AG04449 (cell line): ENCODE results near the gene TEF.

ENCODE experiments used
- CTCF ChIA-PET: fragments of 350-600 bp; formaldehyde crosslinking; extraction: SDS; loops from one replicate; lab custom pipeline; 2021; ENCODE audit warnings: antibody characterized with exemption; lab: Yijun Ruan, JAX
- POLR2A ChIA-PET: fragments of 400-600, 350-600 bp; formaldehyde crosslinking; extraction: SDS; loops from one replicate; lab custom pipeline; 2020; ENCODE audit warnings: antibody characterized with exemption, inconsistent platforms; lab: Yijun Ruan, JAX
- DNase-seq: peaks from one replicate; pipeline ENCODE4 v3.0.0-alpha.2; 2010; ENCODE audit warnings: low read depth, low spot score
- H3K4me3 ChIP-seq: 2 replicates; pipeline ENCODE4 v1.5.1; 2011; ENCODE audit warnings: low read depth, mild to moderate bottlenecking, control low read depth, low read length
- CTCF ChIP-seq: IDR thresholded peaks from one replicate; pipeline ENCODE4 v1.5.1; 2011; ENCODE audit warnings: mild to moderate bottlenecking, moderate library complexity, low read length, control low read depth, inconsistent platforms; ENCODE audit not compliant: insufficient read depth; ENCODE audit errors: missing control alignments

Gene TEF

GRCh38 chr22:41367680-41368542 lies 13.8 kb upstream of the TEF start:
- no peak for TF ChIP-seq CTCF
- ChIA-PET POLR2A (interaction anchor here (3.2 kb wide), 1 partner anchor 13 kb away, joined by 16 read pairs; the partner anchor contains the start of gene TEF), CTCF (interaction anchor here (1.3 to 2.7 kb wide), 5 partner anchors 11 to 150 kb away, joined by 3 to 12 read pairs (median 5); no protein-coding TSS in a partner anchor)
- DNase-seq: no peak
- peak overlapping the region; percentile 41 for H3K4me3 ChIP-seq

GRCh38 chr22:41368543-41369423 lies 13.0 kb upstream of the TEF start:
- TF ChIP-seq CTCF: no peak
- no peak overlapping the region for H3K4me3 ChIP-seq
- ChIA-PET POLR2A (interaction anchor here (3.2 kb wide), 1 partner anchor 12 kb away, joined by 16 read pairs; the partner anchor contains the start of gene TEF), CTCF (interaction anchor here (1.3 to 2.7 kb wide), 3 partner anchors 12 to 149 kb away, joined by 3 to 12 read pairs (median 9); no protein-coding TSS in a partner anchor)
- DNase-seq: no peak

- no peak for DNase-seq
- H3K4me3 ChIP-seq: no peak overlapping the region
- ChIA-PET POLR2A (no interaction called here), CTCF (interaction anchor here (1.3 to 2.7 kb wide), 2 partner anchors 16 to 149 kb away, joined by 3 to 12 read pairs; no protein-coding TSS in a partner anchor)
- TF ChIP-seq CTCF: no peak
Observed at GRCh38 chr22:41369424-41369745, 12.4 kb upstream of the TEF start.

GRCh38 chr22:41369837-41370236 lies 11.9 kb upstream of the TEF start:
- ChIA-PET POLR2A (no interaction called here), CTCF (no interaction called here)
- no peak overlapping the region for H3K4me3 ChIP-seq
- TF ChIP-seq CTCF: no peak
- DNase-seq: no peak

GRCh38 chr22:41377846-41378245 lies 3.9 kb upstream of the TEF start:
- H3K4me3 ChIP-seq: no peak overlapping the region
- POLR2A ChIA-PET: no interaction called here
- TF ChIP-seq CTCF: no peak
- no peak for DNase-seq
- CTCF ChIA-PET: interaction anchor here (1.4 to 1.5 kb wide), 2 partner anchors 11 to 25 kb away, joined by 3 read pairs; no protein-coding TSS in a partner anchor
